IPS-15b (cell line): ENCODE results near the gene SNAP23.

Source experiments
- H3K27me3 ChIP-seq: one replicate; pipeline ENCODE4 v1.6.1; 2013; ENCODE audit warnings: low read length; ENCODE audit not compliant: control insufficient read depth, insufficient read depth
- H3K36me3 ChIP-seq: one replicate; pipeline ENCODE4 v1.6.1; 2013; ENCODE audit warnings: low read length; ENCODE audit not compliant: control insufficient read depth, insufficient read depth
- H3K4me1 ChIP-seq: one replicate; pipeline ENCODE4 v1.6.1; 2013; ENCODE audit warnings: mild to moderate bottlenecking, low read length; ENCODE audit not compliant: control insufficient read depth, insufficient read depth
- H3K4me3 ChIP-seq: one replicate; pipeline ENCODE4 v1.5.1; 2013; ENCODE audit warnings: low read depth, low read length
- H3K9ac ChIP-seq: one replicate; pipeline ENCODE4 v1.6.1; 2013; ENCODE audit warnings: low read depth, mild to moderate bottlenecking, low read length
- H3K9me3 ChIP-seq: one replicate; pipeline ENCODE4 v1.6.1; 2013; ENCODE audit warnings: mild to moderate bottlenecking, low read length; ENCODE audit not compliant: control insufficient read depth, insufficient read depth

The SNAP23 gene

DNA sequence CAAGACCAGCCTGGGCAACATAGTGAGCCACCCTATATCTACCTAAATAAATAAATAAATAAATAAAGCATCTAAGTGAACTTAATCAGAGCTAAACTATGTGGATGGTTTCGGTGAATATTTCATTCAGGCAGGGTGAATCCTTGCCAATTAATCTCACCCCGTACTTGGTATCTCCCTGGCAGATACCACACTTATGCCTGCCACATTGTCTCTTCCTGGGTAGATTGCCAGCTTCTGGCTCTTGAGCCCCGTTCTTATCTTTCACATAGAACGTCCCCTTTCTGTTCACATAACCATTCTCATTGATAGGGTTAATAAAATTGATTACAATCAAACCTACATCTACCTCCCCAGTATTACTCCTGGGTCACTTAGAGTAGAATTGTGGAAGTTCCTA, 7.0 kb downstream of the SNAP23 start:
- Histone ChIP-seq H3K27me3 (no peaks in the 10 kb centered on the region), H3K36me3 (no peaks in the 10 kb centered on the region), H3K4me3 (no peak overlapping the region), H3K9me3 (no peaks in the 10 kb centered on the region), H3K4me1 (peaks cover 5% of the 10 kb centered on the region), H3K9ac (no peak overlapping the region)

DNA sequence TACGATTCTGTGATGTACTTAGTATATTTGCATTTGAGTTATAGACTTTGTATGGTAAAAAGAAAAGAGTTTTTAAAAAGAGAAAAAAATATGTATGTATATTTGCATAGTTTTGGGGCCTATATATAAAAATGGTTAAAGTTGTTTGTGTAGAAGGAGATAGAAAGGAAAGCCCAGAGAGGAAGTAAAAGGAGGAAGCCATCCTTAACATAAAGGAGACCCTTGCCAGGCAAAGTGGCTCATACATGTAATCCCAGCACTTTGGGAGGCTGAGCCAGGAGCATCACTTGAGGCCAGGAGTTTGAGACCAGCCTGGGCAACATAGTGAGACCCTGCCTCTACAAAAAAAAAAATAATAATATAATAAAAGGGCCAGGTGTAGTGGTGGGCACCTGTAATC, 8.4 kb downstream of the SNAP23 start:
- H3K4me1 ChIP-seq = no peaks in the 10 kb centered on the region

DNA sequence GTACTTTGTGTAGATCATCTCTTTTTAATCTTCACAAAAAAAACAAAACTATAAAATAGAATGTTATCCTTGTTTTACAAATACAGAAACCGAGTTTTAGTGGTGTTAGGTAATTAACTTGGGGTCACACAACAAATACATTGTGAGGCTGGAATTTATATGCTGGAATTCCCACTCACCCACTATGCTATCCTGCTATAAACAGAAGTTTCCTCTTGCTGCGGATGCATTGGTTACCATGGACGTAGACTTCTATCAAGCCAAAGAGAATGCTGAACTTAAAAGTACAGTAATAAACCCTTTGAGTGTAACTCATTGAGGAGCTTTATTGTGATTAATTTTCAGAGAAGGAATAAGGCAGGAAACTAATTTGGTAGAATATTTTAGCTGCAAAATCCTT, 9.2 kb downstream of the SNAP23 start:
- H3K27me3 ChIP-seq = no peaks in the 10 kb centered on the region
- H3K9me3 ChIP-seq = no peaks in the 10 kb centered on the region
- H3K4me1 ChIP-seq = no peaks in the 10 kb centered on the region
- no peak overlapping the region for H3K4me3 ChIP-seq
- H3K36me3 ChIP-seq = no peaks in the 10 kb centered on the region
- no peak overlapping the region for H3K9ac ChIP-seq

More for the DNA sequence above, 8.4 kb downstream of the SNAP23 start:
- H3K27me3 ChIP-seq = no peaks in the 10 kb centered on the region
- no peaks in the 10 kb centered on the region for H3K36me3 ChIP-seq
- H3K4me3 ChIP-seq = no peak overlapping the region
- no peak overlapping the region for H3K9ac ChIP-seq
- no peaks in the 10 kb centered on the region for H3K9me3 ChIP-seq

DNA sequence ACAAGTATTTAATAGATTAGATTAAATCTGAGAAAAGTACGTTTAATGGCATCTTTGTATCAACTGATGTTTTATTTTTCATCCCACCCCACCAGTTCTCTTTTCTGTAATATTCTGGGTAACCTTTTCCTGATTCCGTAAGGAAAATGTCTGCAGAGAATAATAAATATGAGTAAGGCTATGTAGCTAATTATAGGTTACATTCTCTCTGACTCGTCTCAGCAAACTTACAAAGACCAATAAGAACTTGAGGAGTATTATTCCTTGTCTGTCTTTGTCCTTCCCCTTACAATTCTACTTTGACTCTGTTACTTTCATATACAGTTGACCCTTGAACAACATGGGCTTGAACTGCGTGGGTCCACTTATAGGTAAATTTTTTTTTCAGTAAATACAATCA, 12.1 kb downstream of the SNAP23 start:
- no peak overlapping the region for H3K4me3 ChIP-seq
- no peaks in the 10 kb centered on the region for H3K4me1 ChIP-seq

DNA sequence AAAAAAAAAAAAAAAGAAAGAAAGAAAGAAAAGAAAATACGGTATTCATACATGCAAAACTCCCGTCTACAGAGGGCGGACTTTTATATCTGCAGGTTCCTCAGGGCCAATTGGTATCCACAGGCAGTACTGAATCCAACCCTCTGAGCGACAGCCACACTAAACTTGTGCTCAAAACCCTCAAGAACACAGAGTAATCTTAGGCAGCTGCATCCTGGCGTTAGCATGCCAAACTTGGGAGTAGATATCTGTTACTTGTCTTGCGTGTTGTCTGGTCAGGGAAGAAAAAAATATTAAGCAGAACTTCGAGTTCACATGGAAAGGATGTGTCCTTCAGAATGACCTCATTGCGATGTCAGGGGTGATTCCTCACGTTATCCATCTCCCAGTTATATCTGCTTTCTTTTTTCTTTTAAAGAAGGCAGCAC, 12.8 kb downstream of the SNAP23 start:
- Histone ChIP-seq H3K4me1 (no peaks in the 10 kb centered on the region), H3K9me3 (no peaks in the 10 kb centered on the region), H3K27me3 (no peaks in the 10 kb centered on the region), H3K4me3 (no peak overlapping the region), H3K9ac (no peak overlapping the region), H3K36me3 (no peaks in the 10 kb centered on the region)

More for the DNA sequence above, 12.1 kb downstream of the SNAP23 start:
- H3K27me3 ChIP-seq = no peaks in the 10 kb centered on the region
- no peaks in the 10 kb centered on the region for H3K36me3 ChIP-seq
- H3K9me3 ChIP-seq = no peaks in the 10 kb centered on the region
- no peak overlapping the region for H3K9ac ChIP-seq

DNA sequence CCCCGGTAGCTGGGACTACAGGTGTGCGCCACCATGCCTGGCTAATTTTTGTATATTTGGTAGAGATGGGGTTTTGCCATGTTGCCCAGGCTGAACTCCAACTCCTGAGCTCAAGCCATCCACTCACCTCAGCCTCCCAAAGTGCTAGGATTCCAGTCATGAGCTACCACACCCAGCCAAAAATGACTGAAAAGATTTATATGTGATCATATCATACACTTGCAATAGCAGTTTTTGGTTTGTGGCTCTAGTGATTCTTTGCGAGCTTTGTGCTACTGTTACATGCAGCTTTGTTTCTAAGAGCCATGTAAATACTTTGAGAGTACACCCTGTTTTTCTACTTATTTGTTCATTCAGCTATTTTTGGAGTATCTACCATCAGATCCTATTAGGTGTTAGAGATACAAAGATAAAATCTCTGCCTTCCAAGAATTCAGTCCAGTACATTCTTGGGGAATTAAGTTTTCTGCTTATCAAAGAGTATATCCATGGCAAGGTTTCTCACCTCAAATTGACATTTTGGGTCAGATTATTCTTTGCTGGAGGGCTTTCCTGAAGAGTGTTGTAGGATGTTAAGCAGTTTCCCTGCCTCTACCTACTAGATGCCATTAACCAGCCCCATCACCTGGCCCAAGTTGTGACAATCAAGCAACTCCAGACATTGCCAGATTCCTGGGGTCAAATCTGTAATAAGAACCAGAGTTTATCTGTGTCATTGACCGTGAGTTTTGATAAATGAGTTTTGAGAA, 15.0 kb downstream of the SNAP23 start:
- Histone ChIP-seq H3K9me3 (no peaks in the 10 kb centered on the region), H3K4me1 (no peaks in the 10 kb centered on the region), H3K27me3 (no peaks in the 10 kb centered on the region), H3K9ac (no peak overlapping the region), H3K4me3 (no peak overlapping the region), H3K36me3 (no peaks in the 10 kb centered on the region)

DNA sequence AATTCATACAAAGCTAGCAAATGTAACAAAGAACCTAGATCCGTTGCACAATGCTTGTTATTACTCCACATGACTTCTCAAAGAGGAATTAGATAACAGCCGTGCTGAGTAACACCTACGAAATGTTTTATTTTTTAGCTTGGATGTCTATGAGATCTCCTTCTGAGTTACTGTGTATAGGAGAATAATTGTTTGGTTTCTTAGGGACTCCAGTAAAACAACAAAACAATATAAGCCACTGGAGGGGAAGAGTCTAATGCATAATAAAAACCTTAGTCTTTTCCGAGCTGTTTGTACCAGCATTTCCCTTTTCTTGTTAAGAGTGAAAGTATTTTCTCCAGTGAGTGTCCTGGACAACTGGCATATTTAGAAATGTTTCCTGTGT, 15.6 kb downstream of the SNAP23 start:
- Histone ChIP-seq H3K36me3 (no peaks in the 10 kb centered on the region), H3K4me3 (no peak overlapping the region), H3K9ac (no peak overlapping the region)

DNA sequence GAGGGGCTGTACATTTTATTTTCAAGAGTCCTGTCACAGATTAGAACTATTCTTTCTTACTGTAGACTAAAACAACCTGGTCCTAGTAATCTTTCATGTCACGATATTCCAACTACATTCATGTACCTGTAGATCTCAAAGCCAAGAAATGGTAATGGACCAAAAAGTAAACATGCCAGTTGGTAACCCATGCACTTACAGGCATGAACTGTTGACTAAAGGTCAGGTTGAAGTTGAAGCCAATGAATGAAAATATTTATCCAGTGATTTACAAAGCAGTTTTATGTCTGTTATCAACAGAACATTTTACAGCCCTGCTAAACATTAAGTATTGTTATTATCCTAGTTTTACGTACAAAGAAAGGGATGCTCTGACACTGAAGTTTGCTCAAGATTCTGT, 27.9 kb downstream of the SNAP23 start:
- no peak overlapping the region for H3K9ac ChIP-seq
- H3K4me3 ChIP-seq = no peak overlapping the region
- H3K36me3 ChIP-seq = peaks cover 3% of the 10 kb centered on the region
- H3K27me3 ChIP-seq = no peaks in the 10 kb centered on the region
- H3K9me3 ChIP-seq = no peaks in the 10 kb centered on the region
- H3K4me1 ChIP-seq = no peaks in the 10 kb centered on the region

More for the DNA sequence above, 15.6 kb downstream of the SNAP23 start:
- H3K9me3 ChIP-seq = no peaks in the 10 kb centered on the region
- H3K27me3 ChIP-seq = no peaks in the 10 kb centered on the region
- no peaks in the 10 kb centered on the region for H3K4me1 ChIP-seq

DNA sequence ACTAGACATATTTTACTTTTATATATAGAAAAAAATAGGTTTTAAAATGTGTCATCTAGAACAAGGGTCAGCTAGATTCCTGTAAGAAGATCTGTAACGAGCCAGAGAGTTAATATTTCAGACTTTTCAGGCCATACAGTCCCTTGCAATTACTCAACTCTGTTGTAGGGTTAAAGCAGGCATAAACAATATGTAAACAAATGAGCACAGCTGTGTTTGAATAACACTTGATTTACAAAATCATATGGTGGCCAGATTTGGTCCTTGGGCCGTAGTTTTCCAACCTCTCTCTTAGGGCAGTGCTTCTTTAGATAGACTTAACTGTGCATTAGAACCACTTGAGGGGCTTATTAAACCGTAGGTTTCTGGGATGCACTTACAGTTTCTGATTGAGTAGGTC, 33.5 kb downstream of the SNAP23 start:
- Histone ChIP-seq H3K36me3 (peaks cover 10% of the 10 kb centered on the region), H3K9me3 (no peaks in the 10 kb centered on the region), H3K27me3 (no peaks in the 10 kb centered on the region), H3K4me1 (no peaks in the 10 kb centered on the region), H3K4me3 (no peak overlapping the region), H3K9ac (no peak overlapping the region)

DNA sequence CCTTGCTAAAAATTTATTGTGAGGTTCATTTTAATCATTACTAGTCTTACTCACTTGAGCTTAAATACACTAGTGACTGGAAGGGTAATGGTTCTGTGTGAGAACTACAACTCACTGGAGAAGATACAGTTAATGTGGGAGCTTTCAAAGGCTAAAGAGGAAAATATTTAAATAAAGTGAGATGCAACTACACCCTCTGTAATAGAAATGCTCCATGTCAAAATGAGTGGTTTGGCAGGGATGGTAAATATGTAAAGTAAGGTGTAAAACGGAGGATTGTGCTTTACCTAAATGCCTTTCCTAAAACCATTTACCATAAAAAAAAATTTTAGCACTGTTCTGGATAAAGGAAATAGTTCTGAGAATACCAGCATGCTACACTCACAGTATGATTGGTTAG, 37.8 kb downstream of the SNAP23 start:
- H3K9me3 ChIP-seq = no peaks in the 10 kb centered on the region
- H3K27me3 ChIP-seq = no peaks in the 10 kb centered on the region
- H3K9ac ChIP-seq = no peak overlapping the region
- H3K4me3 ChIP-seq = no peak overlapping the region
- H3K4me1 ChIP-seq = no peaks in the 10 kb centered on the region
- peaks cover 7% of the 10 kb centered on the region for H3K36me3 ChIP-seq

DNA sequence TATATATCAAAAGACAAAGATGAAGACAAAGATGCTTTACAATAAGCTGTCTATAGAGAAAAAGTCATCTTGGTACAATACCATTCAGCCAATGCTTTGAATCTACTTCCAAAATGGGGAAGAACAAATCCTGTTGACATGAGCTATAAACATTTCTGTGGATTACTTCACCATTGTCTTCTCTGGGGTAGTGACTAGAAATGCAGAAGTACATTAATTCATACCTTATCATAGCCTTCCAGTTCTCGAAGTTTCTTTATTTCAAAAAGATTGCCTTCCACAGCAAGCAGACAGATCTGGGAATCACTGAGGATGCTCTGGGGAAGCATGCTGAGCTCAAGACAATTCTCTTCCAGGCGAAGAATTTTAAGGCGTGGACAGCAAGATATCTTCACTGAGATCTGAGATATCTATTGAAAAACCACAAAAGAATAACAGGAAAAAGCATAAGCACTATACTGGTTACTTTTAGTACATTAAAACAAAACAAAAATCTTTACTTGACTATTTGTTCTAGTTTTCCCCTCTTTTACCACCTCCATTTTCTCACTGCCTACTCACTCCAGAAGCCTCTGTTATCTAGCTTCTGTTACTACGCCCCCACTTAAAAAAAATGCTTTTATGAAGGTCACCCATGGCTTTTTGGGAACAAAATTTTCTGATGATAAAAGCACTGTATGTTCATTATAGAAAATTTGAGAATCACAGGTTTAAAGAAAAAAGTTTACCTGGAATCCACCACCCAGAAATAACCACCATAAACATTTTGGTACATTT, 49.6 kb downstream of the SNAP23 start:
- Histone ChIP-seq H3K27me3 (no peaks in the 10 kb centered on the region), H3K36me3 (no peaks in the 10 kb centered on the region), H3K9me3 (no peaks in the 10 kb centered on the region), H3K9ac (no peak overlapping the region), H3K4me1 (no peaks in the 10 kb centered on the region), H3K4me3 (no peak overlapping the region)

DNA sequence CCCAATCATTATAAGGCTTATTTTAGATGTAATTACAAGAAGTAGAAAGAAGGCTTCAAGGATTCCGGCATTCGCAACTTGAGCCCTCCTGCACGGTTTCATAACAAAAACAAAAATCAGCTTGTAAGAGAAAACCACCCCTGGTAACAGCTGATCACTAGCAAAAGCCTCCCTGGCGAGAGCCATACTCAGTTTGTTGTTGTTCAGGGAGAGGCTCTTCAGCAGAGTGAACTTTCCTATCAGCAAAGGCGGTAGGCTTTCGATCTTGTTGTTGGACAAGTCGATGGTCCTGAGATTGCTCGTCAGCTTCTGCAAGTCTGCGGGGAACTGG, 52.4 kb downstream of the SNAP23 start:
- peak overlapping the region; percentile 100 for H3K4me3 ChIP-seq
- no peaks in the 10 kb centered on the region for H3K36me3 ChIP-seq
- H3K9me3 ChIP-seq = no peaks in the 10 kb centered on the region
- peak overlapping the region; percentile 98 for H3K9ac ChIP-seq
- H3K27me3 ChIP-seq = no peaks in the 10 kb centered on the region
- no peaks in the 10 kb centered on the region for H3K4me1 ChIP-seq
